Measurements from ENCODE around the gene RNF208.

DNA sequence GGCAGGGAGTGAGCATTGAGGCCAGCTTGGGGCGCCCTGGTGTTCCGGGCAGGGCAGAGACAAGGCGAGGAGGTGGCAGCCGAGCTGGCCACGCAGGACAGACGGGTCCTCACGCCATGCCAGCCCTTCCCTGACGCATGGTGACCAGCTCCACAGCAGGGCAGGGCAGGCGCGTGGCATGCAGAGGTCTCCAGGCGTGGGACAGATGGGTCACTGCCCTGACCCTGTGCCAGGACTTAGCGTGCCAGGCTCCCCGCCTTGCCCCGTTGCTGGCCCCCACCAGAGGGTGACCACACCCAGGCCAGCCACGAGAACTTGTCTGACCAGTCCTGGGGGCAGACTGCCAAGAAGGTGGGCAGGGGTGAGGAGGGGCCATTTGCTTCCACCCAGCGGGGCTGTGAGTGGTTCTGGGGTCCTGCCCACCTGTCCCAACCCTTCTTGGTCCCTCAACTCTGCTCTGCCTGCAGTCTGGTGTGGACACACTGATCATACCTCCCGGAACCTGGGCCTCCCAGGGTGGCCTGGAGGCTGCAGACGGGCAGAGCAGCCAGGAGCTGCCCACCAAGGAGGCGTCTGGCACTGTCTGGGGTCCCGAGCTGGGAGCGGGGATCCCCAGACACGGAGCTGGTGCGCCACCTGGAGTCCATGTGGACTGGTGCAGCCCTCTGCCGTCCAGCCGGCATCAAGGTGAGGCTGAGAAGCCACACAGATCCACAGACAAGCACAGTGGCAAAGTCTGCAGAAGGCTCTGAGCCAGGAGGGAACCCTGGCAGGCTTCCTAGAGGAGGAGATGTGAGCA, 5.2 kb upstream of the RNF208 start, which contains the start of gene RNF224:
- TF ChIP-seq CTCF (IDR thresholded peaks at IDR 0.05) = peak; percentile 80 to 88 (median 80)
- TF ChIP-seq POLR2A (IDR thresholded peaks at IDR 0.05) = no peak

All from testis (tissue), 2 donors.